K562 (cell line): ENCODE data around the gene SEPTIN8. TPM values are rescaled to one million over a fixed set of nuclear protein-coding genes. Genes with fewer than 3 reads are reported as not detected.

ENCODE experiments used
- ATAC-seq: fragments of 200-7000 bp; cut with Tn5 transposase; 3 replicates; pipeline ENCODE4 v1.9.1; 2020; ENCODE audit warnings: moderate library complexity
- BruUV-seq: library from RNA; stranded (reverse); fragments of 400-500 nt; replicated peaks from 2 replicates; lab custom pipeline; 2021; lab: Mats Ljungman, UMichigan
- CTCF ChIA-PET: fragments of 300-600 bp; formaldehyde crosslinking; extraction: SDS; loops from one replicate; lab custom pipeline; 2021; ENCODE audit warnings: low intra/inter-chr PET ratio; lab: Yijun Ruan, JAX
- POLR2A ChIA-PET: fragments of 300-600, 350-650 bp; sonication (Branson Sonifier 250); formaldehyde crosslinking; extraction: SDS; loops from one replicate; lab custom pipeline; 2021; ENCODE audit warnings: antibody characterized with exemption, inconsistent platforms; lab: Yijun Ruan, JAX
- DNase-seq, 4 experiments: peaks; one replicate each; pipeline versions ENCODE4 v3.0.0 to v3.0.0-alpha.2; 2011 to 2018; ENCODE audit warnings: low spot score in 3 of 4, mixed read lengths in 3 of 4; ENCODE audit errors: extremely low read depth in 1 of 4
- FAIRE-seq: peaks from 2 replicates; lab custom pipeline; 2011; peaks lifted over from hg19 to GRCh38; lab: Jason Lieb, UNC
- H2AFZ ChIP-seq: 2 replicates; pipeline ENCODE4 v1.6.0; 2011; ENCODE audit warnings: low read depth, low read length, control low read depth, inconsistent platforms
- H3K27ac ChIP-seq: fragments of 200-600 bp; 3 replicates; pipeline ENCODE4 v1.8.0; 2011; ENCODE audit warnings: low read depth, mild to moderate bottlenecking, control low read depth, inconsistent platforms, low read length, moderate library complexity, mixed read lengths; ENCODE audit errors: extremely low read depth
- H3K27me3 ChIP-seq, 2 experiments: fragments of 300-600 bp in 1 of 2; 2 replicates in 1 of 2; 3 replicates in 1 of 2; pipeline versions ENCODE4 v1.6.0 to v1.8.0; 2011; ENCODE audit warnings: inconsistent platforms in 2 of 2, low read length in 2 of 2, mild to moderate bottlenecking in 1 of 2, mixed read lengths in 1 of 2, moderate library complexity in 1 of 2; ENCODE audit not compliant: control insufficient read depth in 2 of 2, insufficient read depth in 2 of 2
- H3K36me3 ChIP-seq: fragments of 300-600 bp; 3 replicates; pipeline ENCODE4 v1.8.0; 2011; ENCODE audit warnings: mild to moderate bottlenecking, low read length, inconsistent platforms; ENCODE audit not compliant: control insufficient read depth, insufficient read depth
- H3K4me1 ChIP-seq, 2 experiments: fragments of 200-600 bp in 1 of 2; replicated peaks in 1 of 2; 2 replicates in 1 of 2; 3 replicates in 1 of 2; pipeline versions ENCODE4 v1.5.1 to v1.8.0; 2011; ENCODE audit warnings: inconsistent platforms in 2 of 2, low read length in 2 of 2, mild to moderate bottlenecking in 1 of 2, mixed read lengths in 1 of 2, moderate library complexity in 1 of 2; ENCODE audit not compliant: control insufficient read depth in 2 of 2, insufficient read depth in 2 of 2
- H3K4me2 ChIP-seq: 2 replicates; pipeline ENCODE4 v1.6.1; 2011; ENCODE audit warnings: low read length, control low read depth, inconsistent platforms, mixed read lengths; ENCODE audit not compliant: insufficient read depth
- H3K4me3 ChIP-seq: fragments of 200-600 bp; sonication (generic), shearing (Covaris generic); 2 replicates; pipeline ENCODE4 v1.5.1; 2016; ENCODE audit warnings: control low read depth, inconsistent platforms
- H3K79me2 ChIP-seq: fragments of 200-600 bp; 3 replicates; pipeline ENCODE4 v1.8.0; 2011; ENCODE audit warnings: low read length, inconsistent platforms; ENCODE audit not compliant: control insufficient read depth, insufficient read depth
- H3K9ac ChIP-seq, 2 experiments: 2 replicates each; pipeline versions ENCODE4 v1.6.0 to v1.6.1; 2011; ENCODE audit warnings: low read depth in 2 of 2, low read length in 2 of 2, control low read depth in 1 of 2, inconsistent platforms in 1 of 2, mild to moderate bottlenecking in 1 of 2, mixed read lengths in 1 of 2; ENCODE audit not compliant: insufficient read depth in 1 of 2
- H3K9me1 ChIP-seq: one replicate; pipeline ENCODE4 v1.6.0; 2011; ENCODE audit warnings: inconsistent platforms, mild to moderate bottlenecking, low read length, moderate library complexity; ENCODE audit not compliant: control insufficient read depth, insufficient read depth
- H3K9me3 ChIP-seq: replicated peaks from 2 replicates; pipeline ENCODE4 v1.5.1; 2011; ENCODE audit warnings: low read depth, low read length, inconsistent platforms; ENCODE audit not compliant: control insufficient read depth, insufficient read depth
- H4K20me1 ChIP-seq: replicated peaks from 2 replicates; pipeline ENCODE4 v1.6.1; 2011; ENCODE audit warnings: low read length, inconsistent platforms, mixed read lengths; ENCODE audit not compliant: control insufficient read depth, insufficient read depth
- GABPA ChIP-seq: fragments of 200-800 bp; sonication (Bioruptor generic); conservative IDR thresholded peaks from 2 replicates; pipeline ENCODE4 v1.6.1; 2016; ENCODE audit warnings: low read depth, missing genetic modification characterization, missing compliant biosample characterization
- KLF6 ChIP-seq: fragments of 250-450 bp; sonication (Bioruptor Pico); IDR thresholded peaks from 2 replicates; pipeline ENCODE4 v1.4.0; 2020; ENCODE audit warnings: mild to moderate bottlenecking, moderate library complexity, borderline replicate concordance
- NR3C1 ChIP-seq: sonication (generic); formaldehyde crosslinking; IDR thresholded peaks from 2 replicates; pipeline ENCODE4 v1.8.1; 2022; ENCODE audit warnings: missing genetic modification reagents
- POLR2B ChIP-seq: fragments of 450-650 bp; IDR thresholded peaks from 2 replicates; pipeline ENCODE4 v1.6.1; 2018; ENCODE audit warnings: low read depth; ENCODE audit not compliant: partially characterized antibody
- SRSF7 ChIP-seq: fragments of 200-400 bp; formaldehyde crosslinking; optimal IDR thresholded peaks from 2 replicates; pipeline ENCODE3; 2017; ENCODE audit warnings: mild to moderate bottlenecking, low read depth, low read length
- TEAD4 ChIP-seq, 2 experiments: sonication (generic) in 1 of 2; formaldehyde crosslinking in 1 of 2; IDR thresholded peaks; 2 replicates each; pipeline versions ENCODE4 v1.6.1 to v1.8.0; 2012 to 2022; ENCODE audit warnings: borderline replicate concordance in 1 of 2, inconsistent platforms in 1 of 2, low read length in 1 of 2, mild to moderate bottlenecking in 1 of 2, missing genetic modification reagents in 1 of 2
- TRIM28 ChIP-seq: fragments of 450-650 bp; IDR thresholded peaks from 2 replicates; pipeline ENCODE4 v1.6.1; 2017
- WGBS: fragments of 100-300 bp; shearing (Covaris generic); methylation state at CpG from one replicate; pipeline ENCODE4 v1.1.6; 2016; ENCODE audit warnings: low coverage, mixed read lengths; ENCODE audit not compliant: insufficient coverage; ENCODE audit errors: missing lambda C conversion rate; 5-methylcytosine and 5-hydroxymethylcytosine counted together
- in situ Hi-C: fragments of 300-500 bp; cut with MboI; formaldehyde crosslinking; loops from 4 replicates; pipeline ENCODE4 v1.15.0; 2018; ENCODE audit warnings: inconsistent platforms, mixed read lengths
- intact Hi-C: fragments of 100-400 bp; cut with micrococcal nuclease; formaldehyde crosslinking; loops from 2 replicates; pipeline ENCODE4 v1.14.2; 2022
- polyA plus RNA-seq, 8 experiments: library from polyadenylated mRNA; depleted of rRNA in 4 of 8; stranded (reverse) in 5 of 8; unstranded in 3 of 8; fragments of >200 nt; fragmentation: Nextera tagmentation in 2 of 8; fragmentation: Illumina TruSeq in 1 of 8; extraction: Ambion mirVana in 2 of 8; extraction: Trizol in 1 of 8; gene quantifications; 2 replicates each; pipeline versions ENCODE4 v1.2.1 to v1.2.3, GENCODE V29; 2011 to 2014; ENCODE audit warnings: inconsistent platforms in 1 of 8, missing spikeins in 1 of 8
- total RNA-seq, 7 experiments: library from RNA; depleted of rRNA in 6 of 7; stranded (reverse); fragments of >200 nt in 6 of 7; fragmentation: Illumina TruSeq in 2 of 7; extraction: Trizol in 2 of 7; gene quantifications; 2 replicates each; pipeline versions ENCODE4 v1.2.1 to v1.2.3, GENCODE V29; 2011 to 2021; ENCODE audit warnings: low replicate concordance in 1 of 7
- TF ChIP-seq, protein P1 (sequence below): fragments of 150-350 bp; conservative IDR thresholded peaks from 2 replicates; pipeline ENCODE4 v1.6.1; 2014; ENCODE audit warnings: low read length
- TF ChIP-seq, protein P2 (sequence below): sonication (generic); formaldehyde crosslinking; IDR thresholded peaks from 2 replicates; pipeline ENCODE4 v1.8.0; 2022; ENCODE audit warnings: missing genetic modification reagents, mild to moderate bottlenecking, borderline replicate concordance
- TF ChIP-seq, protein P3 (sequence below): fragments of 450-650 bp; formaldehyde crosslinking; IDR thresholded peaks from 2 replicates; pipeline ENCODE4 v1.4.0; 2022; ENCODE audit warnings: missing genetic modification characterization

Gene SEPTIN8
- total and polyA plus RNA-seq, 9 of the 15 experiments (the other 6 are each of a cell fraction or from before 2014, with no cell fraction given), result 19.3 to 142 (median 101) TPM

DNA sequence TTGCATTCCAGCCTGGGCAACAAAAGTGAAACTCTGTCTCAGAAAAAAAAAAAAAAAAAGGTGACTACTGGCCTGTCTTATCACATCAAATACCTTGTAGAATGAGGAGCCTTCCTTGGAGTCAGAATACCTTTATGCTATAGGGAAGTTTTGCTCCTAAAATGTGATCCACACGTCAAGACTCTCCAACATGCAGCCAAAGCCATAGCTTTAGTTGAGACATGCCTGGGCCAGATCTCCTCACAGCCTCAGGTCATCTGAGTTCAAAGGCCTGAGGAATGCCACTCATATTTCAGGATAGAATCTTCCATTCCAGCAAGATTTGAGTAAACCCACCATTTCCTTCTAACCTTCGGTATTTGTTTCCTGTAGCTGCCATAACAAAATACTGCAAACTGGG is 22.4 kb upstream of the SEPTIN8 start (continued):
- TF ChIP-seq, protein P1, sequence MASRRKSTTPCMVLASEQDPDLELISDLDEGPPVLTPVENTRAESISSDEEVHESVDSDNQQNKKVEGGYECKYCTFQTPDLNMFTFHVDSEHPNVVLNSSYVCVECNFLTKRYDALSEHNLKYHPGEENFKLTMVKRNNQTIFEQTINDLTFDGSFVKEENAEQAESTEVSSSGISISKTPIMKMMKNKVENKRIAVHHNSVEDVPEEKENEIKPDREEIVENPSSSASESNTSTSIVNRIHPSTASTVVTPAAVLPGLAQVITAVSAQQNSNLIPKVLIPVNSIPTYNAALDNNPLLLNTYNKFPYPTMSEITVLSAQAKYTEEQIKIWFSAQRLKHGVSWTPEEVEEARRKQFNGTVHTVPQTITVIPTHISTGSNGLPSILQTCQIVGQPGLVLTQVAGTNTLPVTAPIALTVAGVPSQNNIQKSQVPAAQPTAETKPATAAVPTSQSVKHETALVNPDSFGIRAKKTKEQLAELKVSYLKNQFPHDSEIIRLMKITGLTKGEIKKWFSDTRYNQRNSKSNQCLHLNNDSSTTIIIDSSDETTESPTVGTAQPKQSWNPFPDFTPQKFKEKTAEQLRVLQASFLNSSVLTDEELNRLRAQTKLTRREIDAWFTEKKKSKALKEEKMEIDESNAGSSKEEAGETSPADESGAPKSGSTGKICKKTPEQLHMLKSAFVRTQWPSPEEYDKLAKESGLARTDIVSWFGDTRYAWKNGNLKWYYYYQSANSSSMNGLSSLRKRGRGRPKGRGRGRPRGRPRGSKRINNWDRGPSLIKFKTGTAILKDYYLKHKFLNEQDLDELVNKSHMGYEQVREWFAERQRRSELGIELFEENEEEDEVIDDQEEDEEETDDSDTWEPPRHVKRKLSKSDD, result no peak
- TF ChIP-seq, protein P2, sequence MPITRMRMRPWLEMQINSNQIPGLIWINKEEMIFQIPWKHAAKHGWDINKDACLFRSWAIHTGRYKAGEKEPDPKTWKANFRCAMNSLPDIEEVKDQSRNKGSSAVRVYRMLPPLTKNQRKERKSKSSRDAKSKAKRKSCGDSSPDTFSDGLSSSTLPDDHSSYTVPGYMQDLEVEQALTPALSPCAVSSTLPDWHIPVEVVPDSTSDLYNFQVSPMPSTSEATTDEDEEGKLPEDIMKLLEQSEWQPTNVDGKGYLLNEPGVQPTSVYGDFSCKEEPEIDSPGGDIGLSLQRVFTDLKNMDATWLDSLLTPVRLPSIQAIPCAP (CRISPR knock-in tag), result no peak
- TF ChIP-seq TRIM28 (no peak), POLR2B (no peak)

DNA sequence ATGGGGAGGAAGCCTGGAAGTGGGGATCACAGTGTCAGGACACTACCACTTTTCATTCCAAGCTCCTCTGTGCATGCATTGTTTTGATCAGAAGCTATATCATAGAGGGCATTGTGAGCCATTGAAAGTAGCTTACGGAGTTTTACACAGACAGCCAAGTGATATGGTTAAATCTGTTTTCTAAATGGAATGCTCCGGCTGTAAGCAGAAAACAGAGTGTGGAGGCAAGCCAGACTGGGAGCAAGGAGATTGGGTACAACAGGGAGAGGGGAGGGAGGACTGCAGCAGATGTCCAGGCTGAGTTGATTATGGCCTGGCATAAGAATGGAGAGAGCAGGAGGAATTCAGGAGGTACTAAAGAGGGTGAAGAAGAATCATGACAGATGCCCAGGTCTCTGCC is 20.6 kb upstream of the SEPTIN8 start:
- H2AFZ ChIP-seq, result no peak overlapping the region
- no peaks in the 10 kb centered on the region for H3K79me2 ChIP-seq
- ChIA-PET POLR2A (interaction anchor here (0.6 to 1.5 kb wide), 11 partner anchors 10 to 313 kb away, joined by 3 to 7 read pairs (median 3); no protein-coding TSS in a partner anchor), CTCF (no interaction called here)
- H3K27ac ChIP-seq, result no peak overlapping the region
- intact Hi-C loops, result no loop called here
- no peak for FAIRE-seq
- no peaks in the 10 kb centered on the region for H3K36me3 ChIP-seq
- H3K9ac ChIP-seq, result no peak overlapping the region
- no TSS peak for BruUV-seq
- no peak for DNase-seq
- H4K20me1 ChIP-seq, result no peaks in the 10 kb centered on the region
- in situ Hi-C loops, result no loop called here
- H3K4me3 ChIP-seq, result no peak overlapping the region
- WGBS, result 65% methylated on average over 2 of the region's 2 CpGs
- H3K4me1 ChIP-seq, result peaks cover under 1 to 4% of the 10 kb centered on the region in 2 experiments; a peak in 3 of 5 replicates
- no peak for ATAC-seq
- H3K9me3 ChIP-seq, result no peaks in the 10 kb centered on the region
- H3K4me2 ChIP-seq, result no peak overlapping the region
- no peaks in the 10 kb centered on the region for H3K27me3 ChIP-seq
- no peak for TF ChIP-seq KLF6 (CRISPR knock-in tag)
- no peak for TF ChIP-seq GABPA (tag)
- TF ChIP-seq SRSF7, result no peak
- no peak for TF ChIP-seq TEAD4 (IDR thresholded peaks at IDR 0.05; ENCODE audit: low read length)
- TF ChIP-seq TEAD4 (CRISPR knock-in tag; IDR thresholded peaks at IDR 0.05; ENCODE audit: borderline replicate concordance), result no peak
- no peak for TF ChIP-seq NR3C1
- TF ChIP-seq, protein P3, sequence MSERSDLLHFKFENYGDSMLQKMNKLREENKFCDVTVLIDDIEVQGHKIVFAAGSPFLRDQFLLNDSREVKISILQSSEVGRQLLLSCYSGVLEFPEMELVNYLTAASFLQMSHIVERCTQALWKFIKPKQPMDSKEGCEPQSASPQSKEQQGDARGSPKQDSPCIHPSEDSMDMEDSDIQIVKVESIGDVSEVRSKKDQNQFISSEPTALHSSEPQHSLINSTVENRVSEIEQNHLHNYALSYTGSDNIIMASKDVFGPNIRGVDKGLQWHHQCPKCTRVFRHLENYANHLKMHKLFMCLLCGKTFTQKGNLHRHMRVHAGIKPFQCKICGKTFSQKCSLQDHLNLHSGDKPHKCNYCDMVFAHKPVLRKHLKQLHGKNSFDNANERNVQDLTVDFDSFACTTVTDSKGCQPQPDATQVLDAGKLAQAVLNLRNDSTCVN, result no peak
- H3K9me1 ChIP-seq, result no peaks in the 10 kb centered on the region
